ENCODE results near the gene FTH1. TPM values are rescaled to one million over a fixed set of nuclear protein-coding genes. Genes with fewer than 3 reads are reported as not detected.
"Not testable (repeated sequence)": the region's sequence is repeated elsewhere in the genome, so short reads cannot be mapped to it uniquely, and the experiment has no call there.

The FTH1 gene
- total RNA-seq, 2 experiments from 2014 or later: 1,164 to 1,189 TPM

DNA sequence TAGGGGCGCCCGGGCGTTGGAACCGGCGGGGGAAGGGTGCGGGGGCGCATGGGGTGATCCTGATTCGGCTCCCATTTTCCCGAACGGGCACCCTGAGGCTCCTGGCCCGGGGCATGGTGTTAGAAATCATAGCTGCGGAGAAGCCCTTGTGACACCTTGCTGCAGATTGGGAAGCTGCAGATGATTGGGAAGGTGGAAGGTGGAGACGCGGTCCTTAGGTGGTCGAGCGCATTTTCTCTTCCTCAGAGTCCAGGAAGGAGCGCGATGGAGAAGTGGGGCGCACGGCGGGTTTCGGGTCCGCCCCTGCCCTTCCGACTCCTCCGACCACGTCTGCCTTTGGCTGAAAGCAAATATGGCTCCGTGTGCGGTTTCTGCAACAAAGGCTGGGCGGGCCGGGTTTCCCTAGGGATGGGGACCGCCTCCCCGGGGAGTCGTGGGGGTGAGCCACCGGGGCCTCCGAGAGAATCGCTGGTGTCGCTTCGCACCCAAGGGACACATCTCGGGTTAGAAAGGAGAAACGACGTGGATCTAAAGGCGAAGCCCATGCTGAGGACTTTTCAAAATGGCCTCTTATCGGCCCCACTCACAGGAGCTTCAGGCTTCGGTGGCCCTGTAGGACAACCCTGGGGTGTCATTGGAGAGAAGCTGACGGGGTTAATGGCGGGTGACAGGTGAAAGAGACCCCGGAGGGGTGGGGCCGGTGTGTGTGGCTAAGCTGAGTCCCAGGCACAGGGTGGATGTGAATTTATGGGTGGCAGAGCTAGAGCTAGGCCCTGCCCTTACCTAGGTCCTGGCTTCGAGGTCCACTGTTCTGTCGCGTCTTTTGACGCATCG lies 707 bp upstream of the FTH1 start:
- H3K4me1 Mint-ChIP-seq: peaks cover 69% of the 10 kb centered on the region
- no peaks in the 10 kb centered on the region for H3K27me3 Mint-ChIP-seq
- DNase-seq: peak; percentile 59
- peak overlapping the region; percentile 94 for H3K27ac Mint-ChIP-seq
- no peaks in the 10 kb centered on the region for H3K9me3 Mint-ChIP-seq
- H3K36me3 Mint-ChIP-seq (ENCODE audit: low read depth): peaks cover 41% of the 10 kb centered on the region
- H3K4me3 Mint-ChIP-seq: peak overlapping the region; percentile 92
- ChIA-PET CTCF (interaction anchor here (0.6 to 8.3 kb wide), 7 partner anchors 21 to 171 kb away, joined by 3 to 65 read pairs (median 8); no protein-coding TSS in a partner anchor), POLR2A (interaction anchor here (0.6 to 5.9 kb wide), 34 partner anchors 10 to 873 kb away, joined by 3 to 79 read pairs (median 4); partner anchors contain the start of genes B3GAT3, BEST1, CYB561A3 and FADS3)

DNA sequence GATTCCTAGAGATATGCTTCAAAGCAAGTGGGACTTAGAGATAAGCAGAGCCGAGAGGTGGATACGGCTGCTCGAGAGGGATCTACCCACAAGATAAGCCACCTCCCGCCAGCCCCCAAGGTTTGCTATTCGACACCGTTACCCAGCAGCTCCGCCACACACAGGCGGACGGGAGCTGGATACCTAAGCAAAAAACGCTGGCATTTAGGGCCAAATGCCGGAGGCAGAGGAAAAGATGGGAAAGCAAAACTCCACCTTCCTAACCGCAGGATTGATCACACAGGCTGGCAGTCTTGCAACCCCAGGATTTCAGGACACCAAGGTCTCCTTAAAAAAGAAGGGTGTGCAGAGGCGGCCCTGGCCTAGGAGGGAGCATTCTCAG lies 709 bp downstream of the FTH1 start:
- POLR2A ChIA-PET: interaction anchor here (1.2 to 5.9 kb wide), 10 partner anchors 11 to 174 kb away, joined by 3 to 79 read pairs (median 13); partner anchors contain the start of genes BEST1, FEN1, INCENP and TMEM258
- Mint-ChIP-seq H3K4me1 (peaks cover 62% of the 10 kb centered on the region), H3K27ac (peak overlapping the region; percentile 77), H3K9me3 (no peaks in the 10 kb centered on the region), H3K36me3 (ENCODE audit: low read depth) (peaks cover 44% of the 10 kb centered on the region), H3K4me3 (peak overlapping the region; percentile 92), H3K27me3 (no peaks in the 10 kb centered on the region)
- peak; percentile 50 for DNase-seq
- CTCF ChIA-PET: interaction anchor here (2.2 to 8.3 kb wide), 3 partner anchors 115 to 169 kb away, joined by 8 to 65 read pairs (median 11); no protein-coding TSS in a partner anchor

GRCh38 chr11:61964666-61965271 lies 2.7 kb downstream of the FTH1 start:
- Mint-ChIP-seq H3K4me3 (peak overlapping the region; percentile 92), H3K4me1 (peaks cover 48% of the 10 kb centered on the region), H3K36me3 (ENCODE audit: low read depth) (peaks cover 44% of the 10 kb centered on the region)
- H3K27ac Mint-ChIP-seq, H3K27me3 Mint-ChIP-seq, DNase-seq, H3K9me3 Mint-ChIP-seq: not testable (repeated sequence)
- POLR2A ChIA-PET: interaction anchor here (1.0 to 5.9 kb wide), 4 partner anchors 8 to 159 kb away, joined by 3 to 38 read pairs (median 5); partner anchors contain the start of gene INCENP
- CTCF ChIA-PET: interaction anchor here (1.1 to 1.8 kb wide), 2 partner anchors 17 to 117 kb away, joined by 3 to 9 read pairs; no protein-coding TSS in a partner anchor

DNA sequence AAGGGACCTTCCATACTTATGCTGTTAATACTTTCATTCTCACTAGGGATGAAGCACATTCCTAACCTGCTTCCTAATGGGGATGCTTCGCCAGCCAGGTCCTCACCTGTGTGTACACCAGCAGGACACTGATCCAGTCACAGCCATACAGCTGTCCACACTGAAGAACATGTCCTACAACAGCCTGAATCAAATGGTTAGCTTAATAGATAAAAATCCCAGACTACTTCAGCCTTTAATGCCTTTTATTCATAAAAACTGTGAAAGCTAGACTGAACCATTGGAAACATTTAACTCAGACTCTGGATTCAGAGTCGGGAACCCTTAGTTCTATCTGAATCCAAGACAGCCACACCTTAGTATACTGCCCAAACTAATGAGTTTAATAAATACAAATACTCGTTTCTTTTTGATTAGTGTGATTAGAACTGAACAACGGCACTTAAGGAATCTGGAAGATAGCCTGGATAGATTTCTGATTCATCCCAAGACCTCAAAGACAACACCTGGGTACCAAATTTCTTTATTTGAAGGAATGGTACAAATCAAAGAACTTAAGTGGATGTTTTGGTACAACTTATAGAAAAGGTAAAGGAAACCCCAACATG lies 3.3 kb downstream of the FTH1 start:
- CTCF ChIA-PET: interaction anchor here (1.8 kb wide), 1 partner anchor 118 kb away, joined by 9 read pairs; no protein-coding TSS in a partner anchor
- Mint-ChIP-seq H3K4me1 (peaks cover 44% of the 10 kb centered on the region), H3K27ac (peak overlapping the region; percentile 30), H3K9me3 (no peaks in the 10 kb centered on the region), H3K27me3 (no peaks in the 10 kb centered on the region), H3K36me3 (ENCODE audit: low read depth) (peaks cover 44% of the 10 kb centered on the region), H3K4me3 (no peak overlapping the region)
- POLR2A ChIA-PET: interaction anchor here (0.7 to 5.9 kb wide), 3 partner anchors 8 to 54 kb away, joined by 3 to 38 read pairs (median 4); no protein-coding TSS in a partner anchor
- DNase-seq: no peak

- CTCF ChIA-PET: interaction anchor here (0.6 to 1.8 kb wide), 4 partner anchors 17 to 145 kb away, joined by 3 to 9 read pairs (median 3); no protein-coding TSS in a partner anchor
- Mint-ChIP-seq H3K27ac (peak overlapping the region; percentile 41), H3K9me3 (no peaks in the 10 kb centered on the region), H3K27me3 (no peaks in the 10 kb centered on the region), H3K4me3 (peak overlapping the region; percentile 16), H3K4me1 (peaks cover 38% of the 10 kb centered on the region), H3K36me3 (ENCODE audit: low read depth) (peaks cover 41% of the 10 kb centered on the region)
- no peak for DNase-seq
- POLR2A ChIA-PET: interaction anchor here (0.7 to 5.9 kb wide), 3 partner anchors 9 to 54 kb away, joined by 3 to 38 read pairs (median 4); no protein-coding TSS in a partner anchor
Measured at GRCh38 chr11:61963282-61964057, 4.0 kb downstream of the FTH1 start.

- H3K27me3 Mint-ChIP-seq: no peaks in the 10 kb centered on the region
- no peak for DNase-seq
- peaks cover 34% of the 10 kb centered on the region for H3K4me1 Mint-ChIP-seq
- no peak overlapping the region for H3K4me3 Mint-ChIP-seq
- peaks cover 41% of the 10 kb centered on the region for H3K36me3 Mint-ChIP-seq (ENCODE audit: low read depth)
- H3K9me3 Mint-ChIP-seq: no peaks in the 10 kb centered on the region
- CTCF ChIA-PET: interaction anchor here (0.6 to 1.8 kb wide), 4 partner anchors 16 to 145 kb away, joined by 3 to 9 read pairs (median 3); no protein-coding TSS in a partner anchor
- peak overlapping the region; percentile 21 for H3K27ac Mint-ChIP-seq
- POLR2A ChIA-PET: interaction anchor here (0.6 to 5.9 kb wide), 3 partner anchors 10 to 15 kb away, joined by 3 to 38 read pairs (median 3); no protein-coding TSS in a partner anchor
Measured at GRCh38 chr11:61963016-61963281, 4.5 kb downstream of the FTH1 start.

DNA sequence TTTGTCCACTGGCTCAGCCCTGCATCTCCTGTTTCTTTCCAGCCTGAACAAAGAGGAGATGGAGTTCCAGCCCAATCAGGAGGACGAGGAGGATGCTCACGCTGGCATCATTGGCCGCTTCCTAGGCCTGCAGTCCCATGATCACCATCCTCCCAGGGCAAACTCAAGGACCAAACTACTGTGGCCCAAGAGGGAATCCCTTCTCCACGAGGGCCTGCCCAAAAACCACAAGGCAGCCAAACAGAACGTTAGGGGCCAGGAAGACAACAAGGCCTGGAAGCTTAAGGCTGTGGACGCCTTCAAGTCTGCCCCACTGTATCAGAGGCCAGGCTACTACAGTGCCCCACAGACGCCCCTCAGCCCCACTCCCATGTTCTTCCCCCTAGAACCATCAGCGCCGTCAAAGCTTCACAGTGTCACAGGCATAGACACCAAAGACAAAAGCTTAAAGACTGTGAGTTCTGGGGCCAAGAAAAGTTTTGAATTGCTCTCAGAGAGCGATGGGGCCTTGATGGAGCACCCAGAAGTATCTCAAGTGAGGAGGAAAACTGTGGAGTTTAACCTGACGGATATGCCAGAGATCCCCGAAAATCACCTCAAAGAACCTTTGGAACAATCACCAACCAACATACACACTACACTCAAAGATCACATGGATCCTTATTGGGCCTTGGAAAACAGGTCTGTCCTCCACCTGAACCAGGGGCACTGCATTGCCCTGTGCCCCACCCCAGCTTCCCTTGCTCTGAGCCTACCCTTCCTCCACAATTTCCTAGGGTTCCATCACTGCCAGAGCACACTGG lies 5.0 kb downstream of the FTH1 start:
- DNase-seq: no peak
- no peaks in the 10 kb centered on the region for H3K9me3 Mint-ChIP-seq
- no peak overlapping the region for H3K4me3 Mint-ChIP-seq
- ChIA-PET POLR2A (interaction anchor here (0.6 to 1.2 kb wide), 3 partner anchors 10 to 62 kb away, joined by 3 to 4 read pairs (median 3); no protein-coding TSS in a partner anchor), CTCF (interaction anchor here (1.2 to 1.9 kb wide), 4 partner anchors 14 to 146 kb away, joined by 3 to 8 read pairs (median 5); no protein-coding TSS in a partner anchor)
- peaks cover 34% of the 10 kb centered on the region for H3K4me1 Mint-ChIP-seq
- no peaks in the 10 kb centered on the region for H3K27me3 Mint-ChIP-seq
- H3K36me3 Mint-ChIP-seq (ENCODE audit: low read depth): peaks cover 41% of the 10 kb centered on the region
- H3K27ac Mint-ChIP-seq: peak overlapping the region; percentile 21

GRCh38 chr11:61961570-61962212 lies 5.7 kb downstream of the FTH1 start:
- H3K9me3 Mint-ChIP-seq: no peaks in the 10 kb centered on the region
- H3K36me3 Mint-ChIP-seq (ENCODE audit: low read depth): peaks cover 39% of the 10 kb centered on the region
- H3K27ac Mint-ChIP-seq: no peak overlapping the region
- DNase-seq: no peak
- H3K27me3 Mint-ChIP-seq: no peaks in the 10 kb centered on the region
- no peak overlapping the region for H3K4me3 Mint-ChIP-seq
- ChIA-PET CTCF (interaction anchor here (1.5 to 1.9 kb wide), 3 partner anchors 14 to 120 kb away, joined by 3 to 8 read pairs (median 7); no protein-coding TSS in a partner anchor), POLR2A (interaction anchor here (0.8 to 1.2 kb wide), 2 partner anchors 63 to 133 kb away, joined by 4 read pairs; partner anchors contain the start of gene FADS2)
- peaks cover 34% of the 10 kb centered on the region for H3K4me1 Mint-ChIP-seq

DNA sequence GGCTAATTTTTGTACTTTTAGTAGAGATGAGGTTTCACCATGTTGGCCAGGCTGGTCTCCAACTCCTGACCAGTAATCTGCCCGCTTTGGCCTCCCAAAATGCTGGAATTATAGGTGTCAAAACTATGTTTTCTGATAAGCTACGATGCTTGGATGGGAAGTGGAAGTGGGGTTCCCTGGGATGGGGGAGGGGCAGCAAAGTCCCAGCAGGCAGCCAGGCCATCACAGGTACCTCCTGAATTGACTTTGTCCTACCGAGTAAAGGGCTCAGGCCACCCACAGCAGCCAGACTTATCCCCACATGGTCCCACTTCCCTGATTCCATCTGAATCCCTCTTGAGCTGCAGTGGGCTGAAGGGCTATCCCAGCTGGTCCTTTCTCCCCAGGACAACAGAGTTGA lies 6.9 kb downstream of the FTH1 start:
- H3K9me3 Mint-ChIP-seq: no peaks in the 10 kb centered on the region
- no peak overlapping the region for H3K4me3 Mint-ChIP-seq
- CTCF ChIA-PET: interaction anchor here (1.9 kb wide), 1 partner anchor 121 kb away, joined by 7 read pairs; no protein-coding TSS in a partner anchor
- peaks cover 37% of the 10 kb centered on the region for H3K4me1 Mint-ChIP-seq
- H3K27me3 Mint-ChIP-seq: peaks cover 11% of the 10 kb centered on the region
- no peak overlapping the region for H3K27ac Mint-ChIP-seq
- POLR2A ChIA-PET: interaction anchor here (0.8 kb wide), 1 partner anchor 132 kb away, joined by 4 read pairs; the partner anchor contains the start of gene FADS2
- H3K36me3 Mint-ChIP-seq (ENCODE audit: low read depth): peaks cover 28% of the 10 kb centered on the region
- DNase-seq: no peak

GRCh38 chr11:61959678-61960077 lies 7.8 kb downstream of the FTH1 start:
- Mint-ChIP-seq H3K27ac (no peak overlapping the region), H3K4me1 (peaks cover 32% of the 10 kb centered on the region), H3K9me3 (no peaks in the 10 kb centered on the region), H3K27me3 (peaks cover 16% of the 10 kb centered on the region), H3K36me3 (ENCODE audit: low read depth) (peaks cover 19% of the 10 kb centered on the region), H3K4me3 (no peak overlapping the region)
- DNase-seq: no peak
- ChIA-PET CTCF (interaction anchor here (1.4 to 1.7 kb wide), 2 partner anchors 12 to 123 kb away, joined by 4 to 5 read pairs; no protein-coding TSS in a partner anchor), POLR2A (interaction anchor here (3.3 kb wide), 1 partner anchor 9 kb away, joined by 19 read pairs; the partner anchor contains the start of gene FTH1)
